ENCODE measurements around the gene PRSS8. TPM values are rescaled to one million over a fixed set of nuclear protein-coding genes. Genes with fewer than 3 reads are reported as not detected.
"Not testable (repeated sequence)": the region's sequence is repeated elsewhere in the genome, so short reads cannot be mapped to it uniquely, and the experiment has no call there.

The PRSS8 gene
- polyA plus RNA-seq, 3 donors = 0.15 TPM; not detected in 2

DNA sequence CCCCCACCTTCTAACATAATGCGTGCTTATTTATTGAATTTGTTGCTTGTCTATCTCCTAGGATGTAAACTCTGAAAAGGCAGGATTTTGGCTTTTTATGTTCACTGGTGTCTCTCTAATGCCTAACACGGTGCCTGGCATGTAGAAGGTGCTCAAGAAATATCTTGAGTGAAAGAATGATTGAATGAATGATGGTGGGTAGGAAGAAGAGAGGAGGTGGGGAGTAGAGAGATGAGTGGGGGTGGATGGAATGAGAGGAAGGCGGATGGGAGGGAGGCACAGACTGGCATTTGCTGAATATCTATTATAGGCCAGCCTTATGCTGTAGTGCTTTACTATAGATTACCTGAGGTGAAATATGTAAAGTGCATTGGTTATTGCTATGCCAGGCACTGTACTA is 12.0 kb upstream of the PRSS8 start:
- H3K27ac Mint-ChIP-seq = no peak overlapping the region
- no peak overlapping the region for H3K4me3 Mint-ChIP-seq

DNA sequence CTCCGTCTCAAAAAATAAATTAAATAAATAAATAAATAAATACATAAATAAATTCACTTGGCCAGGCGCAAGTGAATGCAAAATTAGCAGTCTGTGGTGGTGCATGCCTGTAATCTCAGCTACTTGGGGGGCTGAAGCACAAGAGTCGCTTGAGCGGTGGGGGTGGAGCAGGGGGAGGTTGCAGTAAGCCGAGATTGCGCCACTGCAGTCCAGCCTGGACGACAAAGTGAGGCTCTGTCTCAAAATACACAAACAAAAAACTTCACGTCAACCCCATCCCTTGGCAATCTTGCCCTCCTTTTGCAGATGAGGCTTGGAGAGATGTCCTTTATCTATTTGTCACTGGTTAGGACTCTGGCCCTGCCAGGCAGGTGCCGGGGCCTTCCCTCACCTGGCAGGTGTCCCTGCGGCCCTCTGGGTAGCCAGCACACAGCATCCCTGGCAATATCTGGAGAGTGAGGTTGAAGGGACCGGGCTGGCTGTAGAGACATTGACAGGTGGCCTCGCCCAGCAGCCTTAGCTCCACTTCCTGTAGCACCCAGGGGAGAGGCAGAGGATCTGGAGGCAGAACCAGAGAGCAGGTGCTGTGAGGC is 10.0 kb upstream of the PRSS8 start:
- Mint-ChIP-seq H3K27ac (peak overlapping the region in 1 of 7 donors; percentile 43), H3K4me1 (peaks cover 54% of the 10 kb centered on the region)

More for the DNA sequence above, 12.0 kb upstream of the PRSS8 start:
- whole genome bisulfite sequencing (ENCODE audit: insufficient coverage) = 96% methylated on average over 2 of the region's 3 CpGs
- Mint-ChIP-seq H3K9me3 (peaks cover 0 to 8% (median 0%) of the 10 kb centered on the region in 7 donors), H3K27me3 (ENCODE audit: low read depth in 3 of 3) (peaks cover 2 to 5% (median 2%) of the 10 kb centered on the region in 3 donors), H3K4me1 (peaks cover 53% of the 10 kb centered on the region), H3K36me3 (no peaks in the 10 kb centered on the region)
- Histone ChIP-seq H3K4me3 (replicated peaks in 1 of 3; ENCODE audit: low read depth in 2 of 3, low read length in 3 of 3) (no peak overlapping the region), H3K27me3 (ENCODE audit: control insufficient read depth in 2 of 2, insufficient read depth in 2 of 2, low read length in 2 of 2) (no peaks in the 10 kb centered on the region), H3K79me2 (ENCODE audit: insufficient read depth, low read length) (no peaks in the 10 kb centered on the region), H4K20me1 (ENCODE audit: insufficient read depth, low read length) (no peaks in the 10 kb centered on the region), H2AFZ (ENCODE audit: insufficient read depth, low read depth, low read length, poor library complexity, severe bottlenecking) (no peak overlapping the region), H3K27ac (ENCODE audit: low read depth in 1 of 2, low read length in 2 of 2) (no peak overlapping the region), H3K9ac (ENCODE audit: insufficient read depth, low read length, poor library complexity, severe bottlenecking) (no peak overlapping the region), H3K36me3 (replicated peaks in 1 of 2; ENCODE audit: control insufficient read depth in 1 of 2, insufficient read depth in 2 of 2, low read length in 2 of 2) (no peaks in the 10 kb centered on the region), H3K9me3 (replicated peaks in 1 of 2; ENCODE audit: control insufficient read depth in 1 of 2, insufficient read depth in 1 of 2, low read length in 2 of 2) (no peaks in the 10 kb centered on the region), H3K4me1 (ENCODE audit: control insufficient read depth in 1 of 2, insufficient read depth in 2 of 2, low read length in 2 of 2) (peaks cover 54 to 62% of the 10 kb centered on the region in 2 donors), H3K4me2 (replicated peaks; ENCODE audit: extremely low read depth, low read length, poor library complexity, severe bottlenecking) (no peak overlapping the region)
- TF ChIP-seq, protein P1, sequence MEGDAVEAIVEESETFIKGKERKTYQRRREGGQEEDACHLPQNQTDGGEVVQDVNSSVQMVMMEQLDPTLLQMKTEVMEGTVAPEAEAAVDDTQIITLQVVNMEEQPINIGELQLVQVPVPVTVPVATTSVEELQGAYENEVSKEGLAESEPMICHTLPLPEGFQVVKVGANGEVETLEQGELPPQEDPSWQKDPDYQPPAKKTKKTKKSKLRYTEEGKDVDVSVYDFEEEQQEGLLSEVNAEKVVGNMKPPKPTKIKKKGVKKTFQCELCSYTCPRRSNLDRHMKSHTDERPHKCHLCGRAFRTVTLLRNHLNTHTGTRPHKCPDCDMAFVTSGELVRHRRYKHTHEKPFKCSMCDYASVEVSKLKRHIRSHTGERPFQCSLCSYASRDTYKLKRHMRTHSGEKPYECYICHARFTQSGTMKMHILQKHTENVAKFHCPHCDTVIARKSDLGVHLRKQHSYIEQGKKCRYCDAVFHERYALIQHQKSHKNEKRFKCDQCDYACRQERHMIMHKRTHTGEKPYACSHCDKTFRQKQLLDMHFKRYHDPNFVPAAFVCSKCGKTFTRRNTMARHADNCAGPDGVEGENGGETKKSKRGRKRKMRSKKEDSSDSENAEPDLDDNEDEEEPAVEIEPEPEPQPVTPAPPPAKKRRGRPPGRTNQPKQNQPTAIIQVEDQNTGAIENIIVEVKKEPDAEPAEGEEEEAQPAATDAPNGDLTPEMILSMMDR (IDR thresholded peaks at IDR 0.05) = no peak
- intact Hi-C loops (cut with micrococcal nuclease) = loop anchor here (10.0 kb wide), 2 partner anchors 53 to 153 kb away; partner anchors contain the start of gene VKORC1 (in 1 of the 2)
- DNase-seq = no peak

DNA sequence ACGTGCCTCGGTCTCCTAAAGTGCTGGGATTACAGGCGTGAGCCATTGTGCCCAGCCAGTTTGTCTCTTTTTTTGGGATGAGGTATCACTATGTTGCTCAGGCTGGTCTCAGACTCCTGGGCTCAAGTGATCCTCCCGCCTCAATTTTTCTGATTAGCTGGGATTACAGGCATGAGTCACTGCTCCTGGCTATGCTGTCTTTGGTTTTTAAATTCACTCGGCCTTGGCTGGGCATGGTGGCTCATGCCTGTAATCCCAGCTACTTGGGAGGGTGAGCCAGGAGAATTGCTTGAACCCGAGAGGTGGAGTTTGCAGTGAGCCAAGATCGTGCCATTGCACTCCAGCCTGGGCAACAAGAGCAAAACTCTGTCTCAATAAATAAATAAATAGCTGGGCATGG is 8.9 kb upstream of the PRSS8 start:
- Mint-ChIP-seq H3K4me1 (peaks cover 43% of the 10 kb centered on the region), H3K27ac (peak overlapping the region in 1 of 7 donors; percentile 30)
- 100% methylated on average over 7 of the region's 7 CpGs for WGBS (ENCODE audit: insufficient coverage)
- DNase-seq; H4K20me1 ChIP-seq (ENCODE audit: insufficient read depth, low read length); H3K9me3 Mint-ChIP-seq; H3K4me3 Mint-ChIP-seq; H3K27me3 ChIP-seq (ENCODE audit: control insufficient read depth in 2 of 2, insufficient read depth in 2 of 2, low read length in 2 of 2); H3K9me3 ChIP-seq (replicated peaks in 1 of 2; ENCODE audit: control insufficient read depth in 1 of 2, insufficient read depth in 1 of 2, low read length in 2 of 2); H3K4me3 ChIP-seq (replicated peaks in 1 of 3; ENCODE audit: low read depth in 2 of 3, low read length in 3 of 3); H3K4me2 ChIP-seq (replicated peaks; ENCODE audit: extremely low read depth, low read length, poor library complexity, severe bottlenecking); H3K79me2 ChIP-seq (ENCODE audit: insufficient read depth, low read length); H3K27me3 Mint-ChIP-seq (ENCODE audit: low read depth in 3 of 3); H2AFZ ChIP-seq (ENCODE audit: insufficient read depth, low read depth, low read length, poor library complexity, severe bottlenecking); H3K27ac ChIP-seq (ENCODE audit: low read depth in 1 of 2, low read length in 2 of 2); H3K36me3 ChIP-seq (replicated peaks in 1 of 2; ENCODE audit: control insufficient read depth in 1 of 2, insufficient read depth in 2 of 2, low read length in 2 of 2); H3K36me3 Mint-ChIP-seq; H3K9ac ChIP-seq (ENCODE audit: insufficient read depth, low read length, poor library complexity, severe bottlenecking): not testable (repeated sequence)
- H3K4me1 ChIP-seq (ENCODE audit: control insufficient read depth in 1 of 2, insufficient read depth in 2 of 2, low read length in 2 of 2) = peaks cover 44 to 57% of the 10 kb centered on the region in 2 donors
- intact Hi-C loops (cut with micrococcal nuclease) = loop anchor here (10.0 kb wide), 2 partner anchors 50 to 150 kb away; partner anchors contain the start of gene VKORC1 (in 1 of the 2)

More for the DNA sequence above, 10.0 kb upstream of the PRSS8 start:
- peaks cover 0 to 5% (median 0%) of the 10 kb centered on the region in 7 donors for H3K9me3 Mint-ChIP-seq
- TF ChIP-seq, protein P1 (IDR thresholded peaks at IDR 0.05) = no peak
- no peak overlapping the region for H3K4me3 Mint-ChIP-seq
- DNase-seq = no peak
- H3K4me2 ChIP-seq (replicated peaks; ENCODE audit: extremely low read depth, low read length, poor library complexity, severe bottlenecking) = no peak overlapping the region
- no peak overlapping the region for H3K4me3 ChIP-seq (replicated peaks in 1 of 3; ENCODE audit: low read depth in 2 of 3, low read length in 3 of 3)
- H3K27me3 Mint-ChIP-seq (ENCODE audit: low read depth in 3 of 3) = peaks cover 2 to 3% (median 2%) of the 10 kb centered on the region in 3 donors
- WGBS (ENCODE audit: insufficient coverage) = 96% methylated on average over 4 of the region's 12 CpGs
- no peak overlapping the region for H2AFZ ChIP-seq (ENCODE audit: insufficient read depth, low read depth, low read length, poor library complexity, severe bottlenecking)
- H3K27ac ChIP-seq (ENCODE audit: low read depth in 1 of 2, low read length in 2 of 2) = no peak overlapping the region
- no peaks in the 10 kb centered on the region for H3K27me3 ChIP-seq (ENCODE audit: control insufficient read depth in 2 of 2, insufficient read depth in 2 of 2, low read length in 2 of 2)
- H3K36me3 ChIP-seq (replicated peaks in 1 of 2; ENCODE audit: control insufficient read depth in 1 of 2, insufficient read depth in 2 of 2, low read length in 2 of 2) = no peaks in the 10 kb centered on the region
- no peaks in the 10 kb centered on the region for H3K36me3 Mint-ChIP-seq
- no peaks in the 10 kb centered on the region for H4K20me1 ChIP-seq (ENCODE audit: insufficient read depth, low read length)
- intact Hi-C loops (cut with micrococcal nuclease) = loop anchor here (10.0 kb wide), 2 partner anchors 51 to 151 kb away; partner anchors contain the start of gene VKORC1 (in 1 of the 2)
- H3K4me1 ChIP-seq (ENCODE audit: control insufficient read depth in 1 of 2, insufficient read depth in 2 of 2, low read length in 2 of 2) = peaks cover 52 to 65% of the 10 kb centered on the region in 2 donors
- H3K9me3 ChIP-seq (replicated peaks in 1 of 2; ENCODE audit: control insufficient read depth in 1 of 2, insufficient read depth in 1 of 2, low read length in 2 of 2) = no peaks in the 10 kb centered on the region
- H3K9ac ChIP-seq (ENCODE audit: insufficient read depth, low read length, poor library complexity, severe bottlenecking) = no peak overlapping the region
- no peaks in the 10 kb centered on the region for H3K79me2 ChIP-seq (ENCODE audit: insufficient read depth, low read length)
